ENCODE measurements around the gene MRPL58. TPM values are rescaled to one million over a fixed set of nuclear protein-coding genes. Genes with fewer than 3 reads are reported as not detected.

The MRPL58 gene
- total and polyA plus RNA-seq, 10 of the 15 experiments (the other 5 are each of a cell fraction or from before 2014, with no cell fraction given), result 23.0 to 64.3 (median 51.9) TPM

DNA sequence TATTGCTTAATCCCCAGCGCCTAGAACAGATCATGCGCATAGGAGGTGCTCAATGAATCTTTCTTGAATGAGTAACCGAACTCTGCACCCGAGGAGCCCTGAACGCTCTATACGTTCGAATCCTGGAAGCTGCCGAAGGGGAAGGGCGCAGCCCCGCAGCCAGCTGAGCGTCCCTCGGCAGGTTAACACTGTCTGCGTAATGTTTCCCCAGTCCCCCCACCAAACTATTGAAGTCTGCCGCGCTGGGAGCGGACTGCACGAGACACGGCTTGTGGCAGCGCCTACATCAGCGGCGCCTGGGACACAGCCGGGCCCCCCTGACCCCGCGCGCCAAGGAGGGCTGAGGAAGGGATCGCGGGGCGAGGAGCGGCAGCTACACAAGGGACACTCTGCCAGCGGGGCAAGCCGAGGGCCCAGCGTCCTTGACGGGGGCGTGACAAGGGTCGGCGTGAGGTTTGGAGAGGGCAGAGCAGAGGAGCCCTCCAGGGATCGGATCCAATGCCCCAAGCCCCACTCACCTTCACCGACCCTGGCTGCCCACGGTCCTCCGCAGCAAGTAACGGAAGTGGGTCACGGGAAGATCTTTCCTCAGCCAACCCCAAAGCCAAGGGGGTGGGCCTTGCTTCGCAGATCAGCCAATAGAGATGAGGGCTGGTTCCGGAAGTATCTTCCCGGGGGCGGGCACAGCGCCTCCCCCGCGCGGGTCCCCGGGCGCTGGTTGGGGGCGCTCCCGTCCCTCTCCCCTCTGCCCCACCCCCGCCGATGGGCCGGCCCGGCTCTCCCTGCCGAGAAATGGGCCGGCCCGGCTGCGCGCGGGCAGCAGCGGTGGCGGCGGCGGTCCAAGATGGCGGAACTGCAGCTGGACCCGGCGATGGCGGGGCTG lies 34.2 kb downstream of the MRPL58 start, which contains the start of the genes ATP5PD and KCTD2 (continued):
- no peak for TF ChIP-seq MEF2A (IDR thresholded peaks at IDR 0.05; ENCODE audit: insufficient read depth, low read depth, low read length)
- peak; percentile 55; the same call in 1 of the 2 replicates for TF ChIP-seq RB1 (IDR thresholded peaks at IDR 0.05; ENCODE audit: borderline replicate concordance)
- peak; percentile 43; the same call in 1 of the 2 replicates for TF ChIP-seq SPI1 (IDR thresholded peaks at IDR 0.05; ENCODE audit: borderline replicate concordance, insufficient read depth, low read depth, low read length)
- no peak for TF ChIP-seq SUPT20H (IDR thresholded peaks at IDR 0.05; ENCODE audit: borderline replicate concordance, control insufficient read depth, low read depth, low read length)
- TF ChIP-seq CBX3 (IDR thresholded peaks at IDR 0.05; ENCODE audit: borderline replicate concordance, low read depth), result no peak
- TF ChIP-seq CBFB (IDR thresholded peaks at IDR 0.05; ENCODE audit: low read depth), result 0 out of 2 replicates have a peak, but pooled peaks have one; percentile 19
- no peak for TF ChIP-seq JUNB (IDR thresholded peaks at IDR 0.05)
- TF ChIP-seq NFXL1 (IDR thresholded peaks at IDR 0.05; ENCODE audit: borderline replicate concordance), result no peak
- peak; percentile 58; the same call in 1 of the 2 replicates for TF ChIP-seq NFYA (IDR thresholded peaks at IDR 0.05; ENCODE audit: borderline replicate concordance, low read depth, low read length)
- TF ChIP-seq HDAC6 (IDR thresholded peaks at IDR 0.05; ENCODE audit: unreplicated experiment), result no peak
- peak; percentile 95 for TF ChIP-seq CHD2 (IDR thresholded peaks at IDR 0.05; ENCODE audit: borderline replicate concordance, low read depth, low read length)
- TF ChIP-seq ZZZ3 (IDR thresholded peaks at IDR 0.05; ENCODE audit: control insufficient read depth, insufficient read length, low read depth), result no peak
- peak; percentile 96 for TF ChIP-seq CHD1 (IDR thresholded peaks at IDR 0.05; ENCODE audit: low read depth, low read length)
- TF ChIP-seq BACH1 (IDR thresholded peaks at IDR 0.05; ENCODE audit: borderline replicate concordance), result peak; percentile 40
- no peak for TF ChIP-seq CBX5 (IDR thresholded peaks at IDR 0.05; ENCODE audit: low read depth)
- 0 out of 2 replicates have a peak, but pooled peaks have one; percentile 23 for TF ChIP-seq RFX5 (IDR thresholded peaks at IDR 0.05; ENCODE audit: low read depth, low read length)
- TF ChIP-seq STAT3 (IDR thresholded peaks at IDR 0.05; ENCODE audit: low read depth, low read length), result no peak
- TF ChIP-seq, protein P1, sequence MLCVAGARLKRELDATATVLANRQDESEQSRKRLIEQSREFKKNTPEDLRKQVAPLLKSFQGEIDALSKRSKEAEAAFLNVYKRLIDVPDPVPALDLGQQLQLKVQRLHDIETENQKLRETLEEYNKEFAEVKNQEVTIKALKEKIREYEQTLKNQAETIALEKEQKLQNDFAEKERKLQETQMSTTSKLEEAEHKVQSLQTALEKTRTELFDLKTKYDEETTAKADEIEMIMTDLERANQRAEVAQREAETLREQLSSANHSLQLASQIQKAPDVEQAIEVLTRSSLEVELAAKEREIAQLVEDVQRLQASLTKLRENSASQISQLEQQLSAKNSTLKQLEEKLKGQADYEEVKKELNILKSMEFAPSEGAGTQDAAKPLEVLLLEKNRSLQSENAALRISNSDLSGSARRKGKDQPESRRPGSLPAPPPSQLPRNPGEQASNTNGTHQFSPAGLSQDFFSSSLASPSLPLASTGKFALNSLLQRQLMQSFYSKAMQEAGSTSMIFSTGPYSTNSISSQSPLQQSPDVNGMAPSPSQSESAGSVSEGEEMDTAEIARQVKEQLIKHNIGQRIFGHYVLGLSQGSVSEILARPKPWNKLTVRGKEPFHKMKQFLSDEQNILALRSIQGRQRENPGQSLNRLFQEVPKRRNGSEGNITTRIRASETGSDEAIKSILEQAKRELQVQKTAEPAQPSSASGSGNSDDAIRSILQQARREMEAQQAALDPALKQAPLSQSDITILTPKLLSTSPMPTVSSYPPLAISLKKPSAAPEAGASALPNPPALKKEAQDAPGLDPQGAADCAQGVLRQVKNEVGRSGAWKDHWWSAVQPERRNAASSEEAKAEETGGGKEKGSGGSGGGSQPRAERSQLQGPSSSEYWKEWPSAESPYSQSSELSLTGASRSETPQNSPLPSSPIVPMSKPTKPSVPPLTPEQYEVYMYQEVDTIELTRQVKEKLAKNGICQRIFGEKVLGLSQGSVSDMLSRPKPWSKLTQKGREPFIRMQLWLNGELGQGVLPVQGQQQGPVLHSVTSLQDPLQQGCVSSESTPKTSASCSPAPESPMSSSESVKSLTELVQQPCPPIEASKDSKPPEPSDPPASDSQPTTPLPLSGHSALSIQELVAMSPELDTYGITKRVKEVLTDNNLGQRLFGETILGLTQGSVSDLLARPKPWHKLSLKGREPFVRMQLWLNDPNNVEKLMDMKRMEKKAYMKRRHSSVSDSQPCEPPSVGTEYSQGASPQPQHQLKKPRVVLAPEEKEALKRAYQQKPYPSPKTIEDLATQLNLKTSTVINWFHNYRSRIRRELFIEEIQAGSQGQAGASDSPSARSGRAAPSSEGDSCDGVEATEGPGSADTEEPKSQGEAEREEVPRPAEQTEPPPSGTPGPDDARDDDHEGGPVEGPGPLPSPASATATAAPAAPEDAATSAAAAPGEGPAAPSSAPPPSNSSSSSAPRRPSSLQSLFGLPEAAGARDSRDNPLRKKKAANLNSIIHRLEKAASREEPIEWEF (IDR thresholded peaks at IDR 0.05; ENCODE audit: insufficient replicate concordance, low read depth, low read length), result no peak
- TF ChIP-seq CREM (IDR thresholded peaks at IDR 0.05; ENCODE audit: low read depth), result peak; percentile 63
- TF ChIP-seq ZNF274 (IDR thresholded peaks at IDR 0.05; ENCODE audit: insufficient read depth, insufficient read length), result no peak
- no peak for TF ChIP-seq LARP7 (IDR thresholded peaks at IDR 0.05)
- TF ChIP-seq GATAD2B (conservative IDR thresholded peaks at IDR 0.05; ENCODE audit: low read depth), result peak; percentile 71; the same call in 1 of the 2 replicates
- peak; percentile 95 for TF ChIP-seq HDGF (IDR thresholded peaks at IDR 0.05)
- no peak for TF ChIP-seq TCF3 (IDR thresholded peaks at IDR 0.05; ENCODE audit: borderline replicate concordance, insufficient read depth, low read depth, low read length)

Measured in GM12878 (cell line).